ENCODE data around the gene TEF. TPM values are rescaled to one million over a fixed set of nuclear protein-coding genes. Genes with fewer than 3 reads are reported as not detected.

Gene TEF
- total RNA-seq, 1 experiment from 2014 or later: 2.2 TPM

DNA sequence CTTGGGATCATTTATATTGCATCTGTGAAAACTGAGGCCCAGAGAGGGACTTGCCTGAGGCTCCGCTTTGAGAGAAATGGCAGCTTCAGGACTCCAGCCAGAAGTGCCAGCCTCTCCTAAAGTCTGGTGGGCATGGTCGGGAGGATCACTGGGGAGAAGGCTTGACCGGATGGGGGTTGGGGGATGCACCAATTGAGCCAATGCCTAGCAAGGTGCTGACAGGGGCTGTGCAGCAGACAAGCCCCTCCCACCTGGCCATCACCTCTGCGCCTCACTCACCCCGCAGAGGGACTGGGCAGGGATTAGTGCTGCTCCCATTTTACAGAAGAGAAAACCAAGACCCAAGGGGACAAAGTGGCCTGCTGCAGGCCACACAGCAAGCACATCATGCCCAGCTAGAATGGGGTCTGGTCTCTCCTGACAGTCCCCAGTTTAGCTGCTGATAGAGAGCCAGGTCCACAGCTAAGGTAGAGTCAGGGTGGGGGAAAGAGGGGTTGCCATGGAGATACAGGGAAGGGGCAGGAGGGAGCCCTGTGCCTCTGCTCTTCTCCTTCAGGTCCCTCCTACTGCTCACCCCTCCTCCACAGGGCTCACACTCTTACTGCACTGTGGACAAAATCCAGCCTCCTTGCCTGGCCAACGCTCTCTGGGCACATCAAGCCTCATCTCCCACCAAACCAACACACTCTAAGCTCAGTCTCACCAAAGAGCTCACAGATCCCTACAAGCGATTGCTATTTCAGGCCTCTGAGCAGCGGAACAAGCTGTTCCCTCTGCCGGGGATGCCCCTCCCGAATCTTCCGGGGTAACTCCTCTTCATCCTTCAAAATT, 29.5 kb downstream of the TEF start:
- no peaks in the 10 kb centered on the region for H3K27me3 Mint-ChIP-seq (ENCODE audit: insufficient read depth, unreplicated experiment)
- H3K4me3 Mint-ChIP-seq (ENCODE audit: unreplicated experiment): no peak overlapping the region
- CTCF ChIA-PET: interaction anchor here (0.6 to 2.8 kb wide), 5 partner anchors 53 to 693 kb away, joined by 3 to 17 read pairs (median 4); no protein-coding TSS in a partner anchor
- DNase-seq (ENCODE audit: unreplicated experiment): no peak
- H3K27ac Mint-ChIP-seq (ENCODE audit: low read depth, unreplicated experiment): peak overlapping the region; percentile 33
- TF ChIP-seq, protein P1, sequence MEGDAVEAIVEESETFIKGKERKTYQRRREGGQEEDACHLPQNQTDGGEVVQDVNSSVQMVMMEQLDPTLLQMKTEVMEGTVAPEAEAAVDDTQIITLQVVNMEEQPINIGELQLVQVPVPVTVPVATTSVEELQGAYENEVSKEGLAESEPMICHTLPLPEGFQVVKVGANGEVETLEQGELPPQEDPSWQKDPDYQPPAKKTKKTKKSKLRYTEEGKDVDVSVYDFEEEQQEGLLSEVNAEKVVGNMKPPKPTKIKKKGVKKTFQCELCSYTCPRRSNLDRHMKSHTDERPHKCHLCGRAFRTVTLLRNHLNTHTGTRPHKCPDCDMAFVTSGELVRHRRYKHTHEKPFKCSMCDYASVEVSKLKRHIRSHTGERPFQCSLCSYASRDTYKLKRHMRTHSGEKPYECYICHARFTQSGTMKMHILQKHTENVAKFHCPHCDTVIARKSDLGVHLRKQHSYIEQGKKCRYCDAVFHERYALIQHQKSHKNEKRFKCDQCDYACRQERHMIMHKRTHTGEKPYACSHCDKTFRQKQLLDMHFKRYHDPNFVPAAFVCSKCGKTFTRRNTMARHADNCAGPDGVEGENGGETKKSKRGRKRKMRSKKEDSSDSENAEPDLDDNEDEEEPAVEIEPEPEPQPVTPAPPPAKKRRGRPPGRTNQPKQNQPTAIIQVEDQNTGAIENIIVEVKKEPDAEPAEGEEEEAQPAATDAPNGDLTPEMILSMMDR (IDR thresholded peaks at IDR 0.05; ENCODE audit: unreplicated experiment): no peak
- BruUV-seq (replicated peaks): no TSS peak
- H3K9me3 Mint-ChIP-seq (ENCODE audit: unreplicated experiment): no peaks in the 10 kb centered on the region
- peaks cover 6% of the 10 kb centered on the region for H3K36me3 Mint-ChIP-seq (ENCODE audit: insufficient read depth, unreplicated experiment)
- H3K4me1 Mint-ChIP-seq (ENCODE audit: insufficient read depth, unreplicated experiment): peaks cover 25% of the 10 kb centered on the region
- POLR2A ChIA-PET: interaction anchor here (1.0 to 1.7 kb wide), 3 partner anchors 58 to 123 kb away, joined by 3 to 6 read pairs (median 5); partner anchors contain the start of genes ACO2 and PHF5A
- intact Hi-C loops (cut with micrococcal nuclease): no loop called here

GRCh38 chr22:41415554-41415953, 33.8 kb downstream of the TEF start:
- H3K4me3 Mint-ChIP-seq (ENCODE audit: unreplicated experiment): peak overlapping the region; percentile 23
- peaks cover 6% of the 10 kb centered on the region for H3K36me3 Mint-ChIP-seq (ENCODE audit: insufficient read depth, unreplicated experiment)
- BruUV-seq (replicated peaks): no TSS peak
- TF ChIP-seq, protein P1 (IDR thresholded peaks at IDR 0.05; ENCODE audit: unreplicated experiment): no peak
- intact Hi-C loops (cut with micrococcal nuclease): no loop called here
- no peaks in the 10 kb centered on the region for H3K27me3 Mint-ChIP-seq (ENCODE audit: insufficient read depth, unreplicated experiment)
- POLR2A ChIA-PET: no interaction called here
- H3K9me3 Mint-ChIP-seq (ENCODE audit: unreplicated experiment): no peaks in the 10 kb centered on the region
- CTCF ChIA-PET: no interaction called here
- no peak overlapping the region for H3K27ac Mint-ChIP-seq (ENCODE audit: low read depth, unreplicated experiment)
- no peak for DNase-seq (ENCODE audit: unreplicated experiment)
- peaks cover 26% of the 10 kb centered on the region for H3K4me1 Mint-ChIP-seq (ENCODE audit: insufficient read depth, unreplicated experiment)

DNA sequence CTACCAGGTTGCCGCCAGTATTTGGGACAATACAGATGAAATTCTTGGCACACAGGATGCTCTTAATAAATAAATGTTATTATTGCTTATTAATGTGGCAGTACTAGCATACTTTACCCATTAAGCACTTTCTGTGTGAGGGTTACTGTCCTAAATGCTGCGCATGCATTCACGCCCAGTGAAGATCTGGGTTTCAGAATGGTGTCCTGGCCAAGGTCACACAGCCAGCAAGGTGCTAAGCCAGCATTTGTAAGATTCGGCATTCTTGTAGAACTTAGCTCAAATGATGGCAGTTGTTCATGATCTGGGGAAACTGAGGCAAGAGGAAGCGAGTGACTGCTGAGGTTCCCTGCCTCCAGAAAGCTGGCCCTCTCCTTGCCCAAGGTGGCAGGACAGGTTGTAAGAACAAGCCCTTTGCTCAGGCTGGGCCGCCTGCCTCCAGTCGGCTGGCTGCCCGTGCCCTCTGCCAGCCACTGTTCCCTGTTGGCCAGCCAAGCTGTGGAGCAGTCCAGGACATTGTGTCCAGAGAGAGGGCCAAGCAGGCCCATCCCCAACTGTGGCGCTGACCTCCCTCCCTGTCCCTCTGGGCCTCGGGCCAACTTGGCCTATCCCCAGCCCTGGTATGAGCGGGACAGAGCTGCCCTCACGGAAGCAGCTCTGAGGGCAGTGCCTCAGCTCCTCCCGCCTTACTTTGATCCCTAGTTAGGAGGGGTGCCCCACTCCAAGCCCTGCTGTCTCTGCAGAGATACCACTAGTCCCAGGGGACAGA, 36.1 kb downstream of the TEF start:
- POLR2A ChIA-PET: interaction anchor here (1.0 to 4.5 kb wide), 9 partner anchors 18 to 132 kb away, joined by 3 to 39 read pairs (median 5); partner anchors contain the start of genes PHF5A, RANGAP1 and TOB2
- no peaks in the 10 kb centered on the region for H3K9me3 Mint-ChIP-seq (ENCODE audit: unreplicated experiment)
- peaks cover 15% of the 10 kb centered on the region for H3K4me1 Mint-ChIP-seq (ENCODE audit: insufficient read depth, unreplicated experiment)
- BruUV-seq (replicated peaks): no TSS peak
- no peak overlapping the region for H3K4me3 Mint-ChIP-seq (ENCODE audit: unreplicated experiment)
- peaks cover 13% of the 10 kb centered on the region for H3K36me3 Mint-ChIP-seq (ENCODE audit: insufficient read depth, unreplicated experiment)
- TF ChIP-seq, protein P1 (IDR thresholded peaks at IDR 0.05; ENCODE audit: unreplicated experiment): no peak
- CTCF ChIA-PET: interaction anchor here (0.8 to 1.6 kb wide), 6 partner anchors 14 to 139 kb away, joined by 3 to 6 read pairs (median 3); no protein-coding TSS in a partner anchor
- no peaks in the 10 kb centered on the region for H3K27me3 Mint-ChIP-seq (ENCODE audit: insufficient read depth, unreplicated experiment)
- peak; percentile 85 for DNase-seq (ENCODE audit: unreplicated experiment)
- H3K27ac Mint-ChIP-seq (ENCODE audit: low read depth, unreplicated experiment): no peak overlapping the region
- intact Hi-C loops (cut with micrococcal nuclease): no loop called here

GRCh38 chr22:41418717-41419116, 37.0 kb downstream of the TEF start:
- TF ChIP-seq, protein P1 (IDR thresholded peaks at IDR 0.05; ENCODE audit: unreplicated experiment): no peak
- BruUV-seq (replicated peaks): no TSS peak
- CTCF ChIA-PET: interaction anchor here (0.8 to 1.6 kb wide), 5 partner anchors 15 to 138 kb away, joined by 3 to 6 read pairs (median 3); no protein-coding TSS in a partner anchor
- POLR2A ChIA-PET: interaction anchor here (1.2 to 4.5 kb wide), 6 partner anchors 17 to 133 kb away, joined by 3 to 39 read pairs (median 6); partner anchors contain the start of genes PHF5A, RANGAP1 and TOB2
- intact Hi-C loops (cut with micrococcal nuclease): no loop called here
- H3K27me3 Mint-ChIP-seq (ENCODE audit: insufficient read depth, unreplicated experiment): no peaks in the 10 kb centered on the region
- DNase-seq (ENCODE audit: unreplicated experiment): no peak
- no peak overlapping the region for H3K27ac Mint-ChIP-seq (ENCODE audit: low read depth, unreplicated experiment)
- H3K4me1 Mint-ChIP-seq (ENCODE audit: insufficient read depth, unreplicated experiment): peaks cover 15% of the 10 kb centered on the region
- H3K36me3 Mint-ChIP-seq (ENCODE audit: insufficient read depth, unreplicated experiment): peaks cover 21% of the 10 kb centered on the region
- H3K9me3 Mint-ChIP-seq (ENCODE audit: unreplicated experiment): no peaks in the 10 kb centered on the region
- H3K4me3 Mint-ChIP-seq (ENCODE audit: unreplicated experiment): no peak overlapping the region

Data from MCF 10A (cell line).